IPS DF 4.7 (cell line): Measurements from ENCODE around the gene GPR34.
"Not testable (repeated sequence)": the region's sequence is repeated elsewhere in the genome, so short reads cannot be mapped to it uniquely, and the experiment has no call there.

ENCODE experiments used
- DNase-seq: peaks from one replicate; pipeline ENCODE4 v3.0.0-alpha.2; 2013; ENCODE audit warnings: low spot score; ENCODE audit errors: extremely low read depth

Gene GPR34

DNA sequence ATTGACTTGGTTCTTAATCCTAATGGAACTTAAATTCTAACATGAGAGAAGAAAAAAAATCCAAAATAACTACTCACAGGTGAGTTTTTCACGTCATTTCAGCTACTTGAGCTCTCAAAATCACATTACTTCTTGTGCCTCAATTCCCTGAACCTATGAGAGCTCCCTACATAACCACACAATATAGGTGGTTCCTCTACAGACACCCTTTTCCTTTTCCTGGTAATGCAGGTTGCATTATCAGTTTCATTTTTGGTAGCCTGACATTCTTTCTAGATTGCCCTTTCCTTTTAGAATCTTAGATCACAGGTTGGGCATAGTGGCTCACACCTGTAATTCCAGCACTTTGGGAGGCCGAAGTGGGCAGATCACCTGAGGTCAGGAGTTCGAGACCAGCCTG is 4.3 kb downstream of the GPR34 start:
- DNase-seq = no peak

GRCh38 chrX:41695426-41695825 is 6.7 kb downstream of the GPR34 start:
- no peak for DNase-seq

- DNase-seq = no peak
These were observed 14.8 kb downstream of the GPR34 start for GRCh38 chrX:41703574-41704029.

GRCh38 chrX:41705042-41705441 is 16.3 kb downstream of the GPR34 start:
- no peak for DNase-seq

DNA sequence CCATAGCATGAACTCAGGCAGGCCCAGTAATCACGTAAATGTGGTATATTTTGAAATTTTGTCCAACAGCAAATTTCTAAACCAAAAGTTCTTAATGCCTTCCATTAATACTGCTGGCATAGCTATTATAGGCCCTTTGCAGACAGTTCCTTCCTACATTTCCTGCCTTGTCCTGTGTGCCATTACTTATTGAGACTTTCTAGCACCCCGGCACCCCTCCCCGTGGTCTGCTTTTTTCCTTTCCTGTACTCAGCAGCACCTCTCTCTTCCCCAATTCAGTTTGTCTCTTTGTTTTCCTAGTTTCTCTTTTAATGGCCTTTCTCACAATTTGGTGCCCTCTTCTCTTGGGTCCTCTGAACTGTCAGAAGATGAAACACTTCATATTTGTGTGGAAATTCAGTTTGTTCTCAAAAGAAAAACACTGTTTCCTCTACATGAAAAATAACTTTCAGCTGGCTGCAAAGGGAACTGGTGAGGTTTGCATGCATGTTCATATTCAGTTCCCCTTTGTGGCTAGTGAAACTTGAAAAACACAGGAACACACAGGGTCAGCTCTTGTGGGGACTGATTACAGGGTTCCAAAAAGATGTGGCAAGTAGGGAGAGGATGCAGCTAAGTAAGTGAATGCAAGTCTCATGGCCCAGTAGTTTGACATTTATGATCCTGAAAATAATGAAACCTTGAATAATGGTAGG is 17.1 kb downstream of the GPR34 start:
- no peak for DNase-seq

GRCh38 chrX:41707218-41707617 is 18.4 kb downstream of the GPR34 start:
- DNase-seq = no peak

DNA sequence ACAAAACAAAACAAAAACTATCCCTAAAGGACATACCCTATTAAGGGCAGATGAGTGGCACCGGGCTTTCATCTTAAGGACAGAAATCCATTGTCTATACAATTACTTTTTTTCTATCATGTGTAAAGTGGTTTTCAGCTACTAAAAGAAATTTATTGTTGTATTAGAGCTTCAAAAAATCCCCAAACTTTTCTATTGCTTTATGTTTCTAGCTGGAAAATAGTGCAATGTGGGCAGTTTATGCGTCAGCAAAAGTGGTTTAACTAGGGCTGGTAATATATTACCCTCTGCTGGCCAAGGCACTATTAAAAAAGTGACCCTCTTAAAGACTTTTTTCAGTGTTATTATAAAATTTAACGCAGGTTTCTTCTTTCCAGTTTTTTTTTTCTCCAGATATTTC is 19.7 kb downstream of the GPR34 start:
- no peak for DNase-seq

GRCh38 chrX:41711021-41711667 is 22.4 kb downstream of the GPR34 start:
- no peak for DNase-seq

- DNase-seq = no peak
These were observed 27.4 kb downstream of the GPR34 start for GRCh38 chrX:41716222-41716621.

GRCh38 chrX:41716767-41717473 is 28.1 kb downstream of the GPR34 start:
- DNase-seq = no peak

DNA sequence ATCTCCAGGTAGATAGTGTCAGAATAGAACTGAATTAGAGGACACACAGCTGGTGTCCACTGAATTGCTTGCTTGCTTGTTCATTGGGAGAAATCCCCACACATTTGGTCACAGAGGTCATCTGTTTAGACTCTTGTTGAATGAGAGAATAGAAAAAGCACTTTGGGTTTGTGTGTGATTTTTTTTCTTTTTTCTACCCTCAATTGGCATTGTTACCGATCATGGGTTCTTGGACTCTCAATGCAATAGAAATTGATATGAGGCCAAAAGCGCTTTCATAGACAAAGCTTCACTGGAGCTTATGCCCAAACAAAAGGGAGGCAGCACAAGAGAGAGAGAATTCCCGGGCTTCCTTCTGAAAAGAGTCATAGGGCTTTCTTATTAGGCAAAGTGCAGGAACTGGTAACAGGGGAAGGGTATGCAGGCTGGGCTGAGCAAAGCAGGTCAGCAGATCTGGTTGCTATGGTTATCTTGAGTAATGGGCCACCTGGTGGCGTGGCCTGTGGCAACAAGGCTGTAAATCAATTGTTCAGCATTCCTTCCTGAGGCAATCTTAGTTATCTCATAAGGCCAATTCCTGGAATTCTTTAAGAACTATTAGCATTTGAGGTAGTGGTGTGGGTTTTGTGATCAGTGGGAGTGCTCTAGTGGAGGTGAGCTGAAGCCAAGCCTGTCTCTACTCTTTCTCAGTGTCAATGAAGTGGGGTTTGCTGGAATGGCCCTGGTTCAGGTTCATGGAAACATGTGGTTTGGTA is 29.9 kb downstream of the GPR34 start:
- DNase-seq = no peak

DNA sequence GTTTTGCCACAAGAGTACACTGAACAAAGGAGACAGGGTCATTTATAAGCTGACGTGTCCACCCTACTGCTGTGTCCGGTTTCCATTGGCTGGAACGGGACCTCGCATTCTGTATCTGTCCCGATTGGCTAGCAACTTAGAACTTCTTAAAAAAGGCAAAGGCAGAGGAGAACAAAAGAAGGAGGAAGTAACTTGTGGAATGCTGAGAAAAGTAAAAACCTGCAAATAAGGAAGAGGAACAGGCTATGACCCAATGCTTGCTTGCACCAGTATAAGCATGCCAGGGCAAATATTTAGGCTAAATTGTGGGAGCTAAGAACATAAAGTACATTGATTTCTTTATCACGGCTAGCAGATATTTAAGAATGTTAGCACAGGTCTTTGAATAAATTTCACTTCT is 30.8 kb downstream of the GPR34 start:
- not testable (repeated sequence) for DNase-seq

DNA sequence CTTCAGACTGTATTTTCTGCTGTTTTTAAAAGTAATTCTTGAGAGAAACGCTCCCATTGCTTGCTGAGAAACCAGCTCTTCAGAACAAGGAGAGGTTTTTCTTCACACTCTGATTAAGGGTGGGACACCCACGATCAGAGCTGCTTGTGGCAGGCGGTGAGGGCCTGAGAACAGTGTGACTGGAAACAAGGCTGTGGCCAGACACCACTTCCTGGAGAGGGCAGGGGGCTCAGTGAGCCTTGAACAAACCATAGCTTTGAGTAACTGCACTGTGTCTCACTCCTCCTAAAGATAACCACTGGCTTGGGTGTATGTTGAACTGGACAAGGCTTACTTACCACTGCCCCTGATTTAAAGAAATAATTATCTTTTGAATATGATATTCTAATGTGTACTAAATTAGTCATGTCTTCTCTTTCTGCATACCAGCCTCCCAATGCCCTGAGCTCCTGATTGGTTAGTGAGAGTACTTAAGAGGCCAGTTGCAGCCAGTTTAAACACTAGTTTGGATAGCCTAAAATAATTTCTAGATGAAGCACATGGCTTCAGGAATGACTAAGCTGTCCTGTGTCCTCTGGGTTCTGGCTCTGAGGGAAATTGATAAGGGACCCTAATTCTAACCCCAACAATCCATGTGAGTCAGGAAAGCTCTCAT is 31.5 kb downstream of the GPR34 start:
- no peak for DNase-seq

DNA sequence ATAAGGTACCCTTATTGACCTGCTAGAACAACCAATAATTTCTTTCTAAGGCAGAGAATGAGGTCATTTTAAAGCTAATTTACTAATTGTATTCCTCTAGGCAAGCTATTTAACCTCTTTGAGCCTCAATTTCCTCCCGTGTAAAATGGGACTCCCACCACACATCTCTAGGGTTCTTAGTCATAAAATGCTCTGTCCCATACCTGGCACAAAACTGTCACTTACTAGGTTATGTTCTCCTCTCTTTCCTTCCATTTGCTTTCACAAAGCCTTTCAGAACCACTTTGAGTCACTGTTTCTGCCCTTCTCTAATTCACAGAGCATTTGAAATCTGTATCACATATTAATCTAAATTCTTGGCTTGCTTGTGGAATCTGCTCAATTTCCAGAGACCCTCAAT is 32.8 kb downstream of the GPR34 start:
- no peak for DNase-seq

DNA sequence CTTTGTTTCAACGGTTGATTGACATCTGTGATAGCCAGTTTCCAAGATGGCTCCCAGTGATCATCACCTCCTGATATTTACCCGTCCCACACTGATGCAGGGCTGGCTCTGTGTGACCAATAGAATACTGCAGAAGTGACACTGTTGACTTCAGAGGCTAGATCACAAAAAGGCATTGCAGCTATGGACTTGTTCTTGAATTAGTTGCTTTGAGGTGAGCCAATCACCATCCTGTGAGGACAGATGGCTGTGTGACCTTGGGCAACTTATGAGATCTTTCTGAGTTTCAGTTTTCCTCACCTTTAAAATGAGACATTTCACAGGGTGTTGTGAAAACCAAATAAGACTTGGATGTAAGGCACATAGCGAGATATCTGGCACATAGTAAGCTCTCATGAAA is 33.4 kb downstream of the GPR34 start:
- DNase-seq = no peak

- no peak for DNase-seq
These were observed 34.2 kb downstream of the GPR34 start for GRCh38 chrX:41722816-41723618.

DNA sequence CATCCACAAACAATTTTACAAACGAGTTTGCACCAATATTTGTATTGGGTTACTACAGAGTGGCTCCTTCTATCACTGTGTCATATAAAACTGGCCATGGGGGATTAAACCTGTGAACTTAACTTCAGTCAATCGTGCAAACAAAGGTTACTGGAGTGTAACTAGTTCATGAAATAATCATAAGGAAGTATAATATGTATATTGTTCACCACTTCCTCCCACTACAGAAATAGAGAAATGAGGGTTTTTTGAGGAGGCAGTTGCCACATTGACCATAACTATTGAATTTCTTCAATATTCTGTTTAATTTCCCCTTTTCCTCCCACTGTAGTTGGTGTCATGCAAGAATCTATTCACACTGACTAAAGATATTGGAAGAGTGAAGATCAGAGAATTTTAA is 35.1 kb downstream of the GPR34 start, which contains the start of gene GPR82:
Gene GPR82 (plus strand): TSS at position 356 of the 400 bp plus-strand sequence. CDS start 2,846 bp downstream, outside the sequence.
- no peak for DNase-seq

DNA sequence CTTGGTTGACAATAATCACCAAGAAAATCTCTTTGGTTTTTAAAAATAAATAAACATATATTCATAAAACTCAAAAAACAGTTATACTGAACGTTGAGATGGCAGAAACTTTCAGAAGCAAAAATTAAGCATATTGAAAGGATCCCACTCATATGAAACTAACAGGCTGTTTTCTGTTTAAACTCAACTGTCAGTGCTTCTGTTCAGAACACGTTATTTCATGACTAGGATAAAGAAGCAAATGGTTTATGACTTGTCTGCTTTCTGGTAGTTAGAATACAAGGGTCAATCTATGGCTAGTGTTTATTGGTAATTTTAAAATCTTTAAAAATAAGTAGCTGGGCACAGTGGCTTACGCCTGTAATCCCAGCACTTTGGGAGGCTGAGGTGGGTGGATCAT is 39.4 kb downstream of the GPR34 start:
- no peak for DNase-seq

DNA sequence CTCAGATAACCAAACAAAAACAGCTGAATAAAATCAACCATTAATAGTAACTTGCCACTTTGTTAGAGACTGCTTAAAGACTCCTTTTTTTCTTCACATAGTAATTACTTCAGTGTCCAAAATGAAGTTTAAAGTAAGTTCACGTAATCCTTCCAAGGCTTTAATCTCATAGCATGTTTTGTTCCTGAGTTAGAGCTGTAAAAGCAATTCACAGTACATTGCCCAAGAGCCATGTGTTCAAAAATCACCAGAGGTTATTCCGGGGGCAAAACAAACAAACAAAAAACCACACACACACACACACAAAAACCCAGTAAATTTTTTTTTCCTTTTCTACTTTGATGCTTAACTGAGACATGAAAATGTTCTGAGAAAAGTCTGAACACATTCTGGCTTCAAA is 41.3 kb downstream of the GPR34 start:
- DNase-seq = no peak

- DNase-seq = no peak
These were observed 43.5 kb downstream of the GPR34 start for GRCh38 chrX:41732260-41732659.
